NT2/D1 (cell line): Measurements from ENCODE around the gene IGBP1.

ENCODE experiments used
- YY1 ChIP-seq: IDR thresholded peaks from 2 replicates; pipeline ENCODE4 v1.6.1; 2011; ENCODE audit not compliant: insufficient read length, insufficient read depth
- ZNF274 ChIP-seq: IDR thresholded peaks from 2 replicates; pipeline ENCODE4 v1.6.1; 2011; ENCODE audit warnings: mild to moderate bottlenecking, low read depth, low read length

DNA sequence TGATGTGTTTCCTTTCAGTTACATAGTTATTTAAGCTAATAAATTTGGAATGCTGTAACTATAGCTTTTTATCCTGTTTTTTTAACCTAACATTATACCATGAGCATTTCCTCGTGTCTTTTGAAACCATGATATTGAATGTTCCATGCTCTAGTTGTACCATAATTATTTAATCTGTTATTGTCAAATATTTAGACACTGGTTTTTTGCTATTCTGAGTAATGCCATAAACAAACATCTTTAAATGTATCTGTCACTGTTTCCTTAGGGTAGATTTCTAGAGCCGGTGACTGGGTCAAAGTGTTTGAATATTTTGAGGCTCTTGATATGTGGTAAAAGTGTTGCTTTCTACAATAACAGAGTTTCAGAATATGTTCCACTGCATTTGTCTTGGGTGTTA lies 5.4 kb downstream of the IGBP1 start:
- TF ChIP-seq YY1 (no peak), ZNF274 (no peak)
